Measurements from ENCODE around the gene BRAF.
A peak's percentile ranks its signal among the peaks of the same experiment; 100 is the strongest.
"Not testable (repeated sequence)": the region's sequence is repeated elsewhere in the genome, so short reads cannot be mapped to it uniquely, and the experiment has no call there.

The BRAF gene

DNA sequence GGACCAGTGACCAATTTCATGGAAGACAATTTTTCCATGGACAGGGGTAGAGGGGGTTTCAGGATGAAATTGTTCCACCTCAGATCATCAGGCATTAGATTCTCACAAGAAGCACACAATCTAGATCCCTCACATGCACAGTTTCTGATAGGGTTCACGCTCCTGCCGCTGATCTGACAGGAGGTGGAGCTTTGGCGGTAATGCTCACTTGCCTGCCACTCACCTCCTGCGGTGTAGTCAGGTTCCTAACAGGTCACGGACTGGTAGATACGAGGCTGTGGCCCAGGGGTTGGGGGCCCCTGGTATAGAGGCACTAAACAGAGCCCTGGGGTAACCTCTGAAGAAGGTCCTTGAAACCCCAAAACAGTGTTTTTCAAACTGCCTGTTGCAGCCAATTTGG, 6.5 kb downstream of the BRAF start:
- no peak for DNase-seq (ENCODE audit: low spot score)

DNA sequence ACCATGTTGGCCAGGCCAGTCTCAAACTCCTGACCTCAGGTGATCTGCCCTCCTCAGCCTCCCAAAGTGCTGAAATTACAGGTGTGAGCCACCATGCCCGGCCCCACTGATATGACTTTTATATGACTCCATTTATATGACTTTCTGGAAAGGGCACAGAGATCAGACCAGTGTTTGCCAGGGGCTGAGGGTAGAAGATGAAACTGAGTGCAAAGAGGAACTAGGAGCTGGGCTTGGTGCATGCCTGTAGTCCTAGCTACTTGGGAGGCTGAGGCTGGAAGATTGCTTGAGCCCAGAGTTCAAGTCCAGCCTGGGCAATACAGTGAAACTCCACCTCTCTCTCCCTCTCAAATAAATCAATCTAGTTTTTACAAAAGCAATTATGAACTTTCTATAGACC, 7.5 kb downstream of the BRAF start:
- DNase-seq (ENCODE audit: low spot score): no peak

DNA sequence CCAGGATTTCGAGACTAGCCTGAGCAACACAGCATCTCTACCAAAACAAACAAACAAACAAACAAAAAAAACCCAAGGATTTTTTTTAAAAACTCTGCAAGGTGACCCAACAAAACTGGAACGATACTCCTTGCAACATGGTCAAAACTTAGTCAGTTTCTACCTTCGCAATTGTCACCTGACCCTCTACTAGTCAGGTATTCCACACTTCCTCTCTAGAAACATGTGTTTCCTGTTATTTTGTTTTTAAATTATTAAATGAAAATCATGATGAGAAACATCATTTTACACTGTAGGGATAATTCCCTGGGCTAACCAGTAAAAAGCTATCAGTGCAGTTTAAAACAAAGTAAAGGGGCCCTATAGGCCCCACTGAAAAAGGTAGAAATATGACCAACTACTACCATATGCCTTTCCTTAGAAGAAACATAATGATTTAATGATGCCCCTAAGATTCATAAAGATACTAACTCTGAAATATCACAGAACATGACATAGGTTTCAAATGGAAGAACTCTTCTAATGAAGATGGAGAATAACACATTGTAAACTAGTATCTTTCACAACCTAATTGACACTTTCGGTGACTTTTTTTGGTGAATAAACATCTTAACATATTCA, 8.7 kb downstream of the BRAF start:
- no peak for DNase-seq (ENCODE audit: low spot score)

DNA sequence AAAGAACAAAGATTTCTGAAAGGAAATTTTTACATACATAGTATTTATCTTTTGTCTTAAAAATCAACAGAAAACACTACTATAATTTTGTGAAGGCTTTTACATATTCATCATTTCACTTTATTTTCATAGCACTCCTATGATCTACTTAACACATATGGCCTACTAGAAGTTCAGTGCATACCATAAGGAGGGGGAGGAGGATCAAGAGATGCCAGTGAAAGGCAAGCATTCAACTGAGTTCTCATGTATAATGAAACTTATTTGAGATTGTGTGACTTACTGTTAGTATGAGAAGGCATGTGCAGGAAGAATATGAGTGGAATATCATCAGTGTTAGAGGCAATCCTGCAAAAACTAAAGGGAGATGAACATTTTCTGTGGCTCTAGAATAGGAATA, 10.6 kb downstream of the BRAF start:
- DNase-seq (ENCODE audit: low spot score): no peak

DNA sequence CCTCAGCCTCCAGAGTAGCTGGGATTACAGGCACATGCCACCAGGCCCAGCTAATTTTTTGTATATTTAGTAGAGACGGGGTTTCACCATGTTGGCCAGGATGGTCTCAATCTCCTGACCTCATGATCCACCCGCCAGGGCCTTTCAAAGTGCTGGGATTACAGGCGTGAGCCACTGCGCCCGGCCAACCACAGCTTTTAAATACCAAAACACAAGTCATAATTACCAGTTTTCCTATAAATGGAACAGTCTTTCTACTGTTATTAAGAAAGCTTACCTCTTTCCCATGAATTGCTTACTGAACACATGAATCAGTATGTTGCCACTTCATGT, 11.2 kb downstream of the BRAF start:
- DNase-seq (ENCODE audit: low spot score): not testable (repeated sequence)

DNA sequence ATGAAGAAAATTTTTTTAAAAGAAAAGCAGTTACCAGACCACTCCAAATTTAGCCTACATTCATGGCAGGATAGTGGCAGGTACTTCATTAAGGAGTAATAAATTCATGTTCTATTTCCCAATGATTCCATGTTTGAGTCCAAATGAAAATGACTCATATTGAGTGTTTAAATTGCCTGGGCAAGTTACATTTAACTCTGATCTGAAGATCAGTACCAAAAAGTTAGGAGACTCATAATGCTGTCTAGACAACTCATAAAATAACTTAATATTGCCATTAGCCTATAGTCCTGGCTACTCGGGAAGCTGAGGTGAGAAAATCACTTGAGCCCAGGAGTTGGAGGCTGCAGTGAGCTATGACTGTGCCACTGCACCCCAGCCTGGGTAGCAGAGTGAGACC, 13.0 kb downstream of the BRAF start:
- no peak for DNase-seq (ENCODE audit: low spot score)

DNA sequence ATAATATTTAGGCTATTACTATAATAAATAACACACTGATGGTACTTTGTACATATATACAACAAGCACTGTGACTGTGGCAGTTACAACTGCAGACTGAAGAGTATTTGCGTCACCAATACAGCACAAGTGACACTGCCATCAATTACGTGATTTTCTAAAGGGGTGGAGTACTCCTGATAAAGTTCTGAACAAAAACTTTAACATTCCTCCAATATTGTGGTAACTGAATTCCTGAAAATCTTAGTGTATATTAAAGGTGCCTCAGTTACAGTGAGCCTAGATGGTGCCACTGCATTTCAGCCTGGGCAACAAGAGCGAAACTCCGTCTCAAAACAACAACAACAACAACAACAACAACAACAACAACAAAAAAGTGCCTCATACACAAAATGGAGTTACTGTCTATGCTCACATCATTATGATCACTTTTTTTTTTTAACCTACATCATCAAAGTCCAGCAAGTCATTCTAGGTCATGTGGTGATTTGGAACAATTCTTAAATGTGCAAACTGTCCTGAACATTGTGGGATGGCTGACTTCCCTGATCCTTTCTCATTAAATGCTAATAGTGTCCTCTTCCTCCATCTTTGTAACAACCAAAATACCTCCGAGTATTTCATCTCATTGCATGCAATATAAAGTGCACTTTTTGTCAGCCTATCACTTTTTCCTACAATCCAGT, 15.1 kb downstream of the BRAF start:
- no peak for DNase-seq (ENCODE audit: low spot score)

DNA sequence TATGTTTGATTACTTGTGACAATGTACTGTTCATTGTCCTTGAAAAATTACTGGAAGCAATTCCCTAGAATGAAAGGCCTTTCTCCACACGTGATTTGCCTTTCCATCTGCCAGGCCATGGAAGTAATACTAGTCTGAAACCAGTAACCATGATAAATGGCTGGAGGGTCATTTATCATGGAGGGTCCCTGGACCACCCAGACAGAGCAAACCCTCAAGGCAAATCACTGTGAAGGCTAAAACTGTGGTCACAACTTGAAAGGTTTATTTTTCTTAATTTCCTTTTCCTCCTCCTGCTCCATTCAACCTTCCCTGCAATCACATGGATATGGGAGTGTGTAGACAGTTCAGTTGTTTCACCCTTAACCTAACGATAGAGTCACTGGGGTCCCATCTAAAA, 16.4 kb downstream of the BRAF start:
- no peak for DNase-seq (ENCODE audit: low spot score)

DNA sequence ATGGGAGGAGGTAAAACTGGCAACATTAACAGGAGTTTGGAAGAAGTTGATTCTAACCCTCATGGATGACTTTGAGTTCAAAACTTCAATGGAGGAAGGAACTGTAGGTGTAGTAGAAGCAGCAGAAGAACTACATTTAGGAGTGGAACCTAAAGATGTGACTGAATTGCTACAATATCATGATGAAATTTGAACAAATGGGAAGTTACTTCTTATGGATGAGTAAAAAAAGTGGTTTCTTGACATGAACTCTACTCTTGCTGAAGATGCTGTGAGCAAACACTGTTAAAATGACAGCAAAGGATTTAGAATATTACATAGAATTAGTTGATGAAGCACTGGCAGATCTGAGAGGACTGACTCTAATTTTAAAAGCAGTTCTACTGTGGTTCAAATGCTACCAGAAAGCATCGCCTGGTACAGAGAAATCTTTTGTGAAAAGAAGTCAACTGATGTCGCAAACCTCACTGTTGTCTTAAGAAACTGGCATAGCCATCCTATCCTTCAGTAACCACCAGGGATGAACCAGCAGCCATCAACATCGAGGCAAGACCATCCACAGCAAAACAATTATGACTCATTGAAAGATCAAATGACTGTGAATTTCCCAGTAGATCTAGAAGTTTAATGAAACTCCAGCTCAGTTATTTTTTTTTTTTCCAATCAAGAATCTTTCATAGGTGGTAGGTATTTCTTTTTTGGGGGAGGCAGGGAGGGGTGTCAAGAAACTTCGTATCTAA, 20.8 kb downstream of the BRAF start:
- DNase-seq (ENCODE audit: low spot score): no peak

DNA sequence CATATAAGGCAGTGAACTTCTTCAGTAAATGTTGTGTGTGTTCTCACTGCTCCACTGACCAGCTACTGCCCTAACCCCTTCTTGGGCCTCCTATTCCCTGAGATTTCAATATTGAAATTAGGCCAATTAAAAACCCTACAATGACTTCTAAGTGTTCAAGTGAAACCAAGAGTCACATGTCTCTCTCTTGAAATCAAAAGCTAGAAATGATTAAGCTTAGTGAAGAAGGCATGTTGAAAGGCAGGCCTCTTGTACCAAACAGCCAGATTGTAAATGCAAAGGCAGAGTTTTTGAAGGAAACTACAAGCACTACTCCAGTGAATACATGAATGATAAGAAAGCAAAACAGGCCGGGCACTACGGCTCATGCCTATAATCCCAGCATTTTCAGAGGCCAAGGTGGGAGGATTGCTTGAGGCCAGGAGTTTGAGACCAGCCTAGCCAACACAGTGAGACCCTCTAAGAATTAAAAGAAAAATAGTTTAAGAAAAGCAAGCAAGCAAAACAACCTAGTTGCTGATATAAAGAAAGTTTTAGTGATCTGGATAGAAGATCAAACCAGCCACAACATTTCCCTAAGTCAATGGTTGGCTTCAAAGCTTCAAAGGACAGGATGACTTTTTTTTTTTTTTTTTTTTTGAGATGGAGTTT, 22.3 kb downstream of the BRAF start:
- no peak for DNase-seq (ENCODE audit: low spot score)

DNA sequence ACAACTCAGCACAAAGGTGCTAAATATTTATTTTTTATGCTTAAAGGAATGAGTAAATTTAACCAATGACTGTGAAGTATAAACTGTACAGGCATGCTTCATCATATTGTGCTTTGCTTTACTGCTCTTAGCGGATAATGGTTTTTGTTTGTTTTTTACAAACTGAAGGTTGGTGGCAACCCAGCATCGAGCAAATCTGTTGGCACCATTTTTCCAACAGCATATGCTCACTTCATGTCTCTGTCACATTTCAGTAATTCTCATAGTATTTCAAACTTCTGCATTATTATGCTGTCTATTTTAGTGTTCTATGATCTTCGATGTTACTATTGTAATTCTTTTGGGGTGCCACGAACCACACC, 22.8 kb downstream of the BRAF start:
- peak; percentile 65 for DNase-seq (ENCODE audit: low spot score)

DNA sequence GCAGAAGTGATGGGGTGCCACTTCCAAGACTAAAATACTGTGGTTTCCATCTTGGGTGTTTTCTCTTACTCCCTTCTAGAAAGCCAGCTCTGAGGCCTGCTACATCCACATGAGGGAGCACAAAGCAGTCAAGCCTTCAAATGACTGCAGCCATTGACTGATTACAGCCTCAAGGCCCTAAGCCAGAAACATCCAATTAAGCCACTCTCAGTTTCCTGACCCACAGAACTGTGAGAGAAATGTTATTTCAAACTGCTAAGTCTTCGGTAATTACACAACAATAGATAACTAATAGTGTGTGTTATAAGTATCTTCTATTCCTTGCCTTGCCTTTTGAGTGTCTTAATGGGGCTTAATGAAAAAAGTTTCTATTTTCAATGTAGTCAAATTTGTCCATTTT, 24.8 kb downstream of the BRAF start:
- peak; percentile 50 for DNase-seq (ENCODE audit: low spot score)

DNA sequence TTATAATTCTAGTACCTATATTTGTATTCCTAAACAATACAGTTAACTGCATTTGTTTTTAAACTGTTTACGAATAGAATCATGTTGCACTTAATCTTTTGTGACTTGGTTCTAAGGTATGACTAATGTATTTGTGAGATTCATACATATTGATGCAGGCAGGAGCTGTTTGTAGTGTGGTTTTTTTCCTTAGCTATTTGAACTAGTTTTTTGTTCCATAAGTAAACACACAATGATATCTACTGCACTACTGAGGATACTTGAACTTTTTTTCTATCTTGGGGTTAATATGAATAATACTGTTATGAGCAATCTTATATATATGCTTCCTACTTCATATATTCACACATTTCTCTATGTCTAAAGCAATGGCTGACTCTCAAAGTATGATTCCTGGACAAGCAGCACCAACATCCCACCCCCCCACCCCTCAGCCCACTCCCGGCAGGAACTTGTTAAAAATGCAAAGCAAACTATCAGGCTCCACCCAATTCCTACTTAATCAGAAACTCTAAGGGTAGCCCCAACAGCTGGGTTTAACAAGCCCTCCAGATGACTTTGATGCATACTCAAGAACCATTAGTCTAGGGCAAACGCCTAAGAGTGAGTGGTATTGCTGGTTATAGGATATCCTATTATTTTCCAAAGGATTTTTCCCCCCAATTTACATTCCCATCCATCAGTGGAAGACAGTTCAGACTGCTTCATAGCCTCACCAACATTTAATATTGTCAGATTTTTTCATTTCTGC, 25.8 kb downstream of the BRAF start:
- DNase-seq (ENCODE audit: low spot score): no peak

DNA sequence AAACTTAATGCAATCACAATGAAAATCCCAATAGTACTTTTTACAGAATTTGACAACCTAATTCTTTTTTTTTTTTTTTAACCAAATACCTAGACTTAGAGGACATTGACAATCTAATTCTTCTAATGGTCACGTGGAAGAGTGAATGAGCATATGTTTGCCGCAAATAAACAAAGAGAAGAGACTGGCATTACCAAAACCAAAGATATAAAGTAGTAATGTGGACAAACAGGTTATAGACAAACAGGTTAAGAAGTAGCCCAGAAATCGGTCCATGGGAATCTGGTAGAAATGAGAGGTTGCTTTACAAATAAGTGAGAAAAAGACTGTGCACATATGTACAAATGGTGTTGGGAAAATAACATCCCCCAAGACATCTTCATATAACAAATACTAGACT, 27.7 kb downstream of the BRAF start:
- no peak for DNase-seq (ENCODE audit: low spot score)

DNA sequence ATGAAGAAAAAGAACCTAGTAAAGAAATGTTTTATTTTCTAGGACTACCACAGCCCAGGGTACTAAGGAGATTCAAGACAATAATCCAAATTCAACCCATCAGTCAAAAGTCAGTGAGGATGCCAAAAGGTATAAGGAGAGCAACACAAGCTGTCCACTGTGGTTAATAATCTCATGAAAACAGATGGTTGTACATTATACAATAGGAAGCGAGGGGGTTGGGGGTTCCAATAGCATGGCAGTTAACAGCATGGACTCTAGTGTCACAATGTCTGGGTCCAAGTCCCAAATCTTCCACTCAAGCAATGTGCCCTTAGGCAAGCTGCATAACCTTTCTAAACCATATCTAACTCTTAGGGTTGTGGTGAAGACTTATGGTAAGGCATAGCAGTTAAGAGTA, 35.1 kb downstream of the BRAF start:
- peak; percentile 76 for DNase-seq (ENCODE audit: low spot score)

DNA sequence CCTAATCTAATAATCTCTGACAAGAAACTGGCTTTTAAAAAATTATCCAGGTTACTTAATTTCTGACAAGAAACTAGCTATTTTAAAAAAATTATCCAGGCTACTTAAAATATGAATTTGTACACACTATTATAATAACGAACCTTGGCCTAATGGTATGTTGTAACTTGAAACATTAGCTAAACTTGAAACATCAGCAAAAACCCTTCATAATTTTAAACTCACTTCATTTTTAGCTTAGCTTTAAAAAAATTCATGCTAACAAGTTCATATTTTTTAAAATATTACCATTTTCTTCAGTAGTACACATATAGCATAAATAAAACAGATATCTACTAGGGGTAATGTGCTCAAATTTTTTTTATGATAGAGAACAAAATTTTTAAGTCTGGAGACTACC, 35.6 kb downstream of the BRAF start:
- DNase-seq (ENCODE audit: low spot score): no peak

DNA sequence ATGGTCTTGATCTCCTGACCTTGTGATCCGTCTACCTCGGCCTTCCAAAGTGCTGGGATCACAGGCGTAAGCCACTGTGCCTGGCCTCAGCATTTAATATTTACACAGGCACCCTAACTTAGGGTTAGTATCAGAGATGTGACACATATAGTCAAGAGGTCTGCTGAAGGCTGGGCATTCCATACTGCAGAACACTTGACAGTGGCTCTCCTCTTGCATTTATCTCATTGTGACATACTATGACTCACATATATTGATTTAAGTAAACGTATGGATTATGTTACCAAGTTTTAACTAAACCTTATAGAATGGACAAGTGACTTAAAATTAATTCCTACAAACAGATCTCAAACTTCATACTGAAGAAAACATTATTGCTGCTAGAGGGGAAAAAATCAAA, 36.6 kb downstream of the BRAF start:
- DNase-seq (ENCODE audit: low spot score): no peak

DNA sequence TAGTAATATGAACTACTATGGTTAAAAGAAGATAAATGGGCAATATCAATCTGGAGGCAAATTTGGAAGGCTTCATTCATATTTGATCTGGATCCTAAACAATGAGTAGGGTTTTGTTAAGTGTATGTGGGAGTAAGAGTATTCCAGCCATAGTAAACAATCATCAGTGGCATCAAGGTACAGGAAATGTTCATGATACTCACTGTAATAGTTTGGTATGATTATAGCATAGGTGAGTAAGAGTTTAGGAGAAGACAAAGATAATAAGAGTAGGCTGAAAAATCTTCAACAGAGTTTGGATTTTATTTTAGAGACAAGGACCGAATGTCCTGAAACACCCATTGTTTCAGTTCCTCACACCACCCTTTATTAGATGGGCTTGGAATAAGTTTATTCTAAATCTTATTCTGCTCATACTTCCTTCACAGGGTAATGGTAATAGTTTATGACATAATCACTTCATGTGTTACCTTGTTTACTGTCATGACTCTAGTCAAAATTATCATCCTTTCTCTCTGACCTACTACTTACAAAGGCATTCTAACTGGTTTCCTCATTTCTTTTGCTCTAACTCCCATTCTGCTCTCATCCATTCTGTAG, 38.9 kb downstream of the BRAF start:
- DNase-seq (ENCODE audit: low spot score): no peak

DNA sequence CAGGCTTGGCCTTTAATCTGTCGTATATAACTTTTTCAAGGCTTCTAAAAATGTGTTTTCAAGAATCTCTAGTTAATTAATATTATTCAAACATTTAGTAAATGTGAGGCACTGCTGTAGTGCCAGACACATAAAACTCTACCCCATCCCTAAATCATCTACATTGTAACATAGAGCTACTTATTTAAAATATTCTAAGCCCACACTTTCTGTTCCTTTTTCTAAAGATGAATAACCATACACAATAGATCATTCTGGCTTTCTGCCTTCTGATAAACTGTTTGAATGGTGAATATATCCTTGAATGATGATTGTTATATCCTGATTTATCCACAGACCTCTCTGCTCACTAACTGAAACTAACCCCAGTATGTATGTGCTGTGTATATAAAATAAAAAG, 41.4 kb downstream of the BRAF start:
- DNase-seq (ENCODE audit: low spot score): no peak

DNA sequence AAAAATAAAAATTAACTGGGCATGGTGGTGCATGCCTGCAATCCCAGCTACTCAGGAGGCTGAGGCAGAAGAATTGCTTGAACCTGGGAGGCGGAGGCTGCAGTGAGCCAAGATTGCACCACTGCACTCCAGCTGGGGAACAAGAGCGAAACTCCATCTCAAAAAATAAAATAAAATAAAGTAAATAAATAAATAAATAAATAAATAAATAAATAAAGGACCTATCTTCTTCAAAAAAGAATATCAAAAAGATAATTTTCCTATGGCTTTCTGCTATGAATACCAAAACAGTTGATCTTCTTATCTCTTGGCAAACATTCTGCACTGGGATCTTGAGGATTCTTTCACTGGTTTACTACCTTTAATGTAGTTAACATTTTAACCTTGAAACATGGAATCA, 41.9 kb downstream of the BRAF start:
- not testable (repeated sequence) for DNase-seq (ENCODE audit: low spot score)

DNA sequence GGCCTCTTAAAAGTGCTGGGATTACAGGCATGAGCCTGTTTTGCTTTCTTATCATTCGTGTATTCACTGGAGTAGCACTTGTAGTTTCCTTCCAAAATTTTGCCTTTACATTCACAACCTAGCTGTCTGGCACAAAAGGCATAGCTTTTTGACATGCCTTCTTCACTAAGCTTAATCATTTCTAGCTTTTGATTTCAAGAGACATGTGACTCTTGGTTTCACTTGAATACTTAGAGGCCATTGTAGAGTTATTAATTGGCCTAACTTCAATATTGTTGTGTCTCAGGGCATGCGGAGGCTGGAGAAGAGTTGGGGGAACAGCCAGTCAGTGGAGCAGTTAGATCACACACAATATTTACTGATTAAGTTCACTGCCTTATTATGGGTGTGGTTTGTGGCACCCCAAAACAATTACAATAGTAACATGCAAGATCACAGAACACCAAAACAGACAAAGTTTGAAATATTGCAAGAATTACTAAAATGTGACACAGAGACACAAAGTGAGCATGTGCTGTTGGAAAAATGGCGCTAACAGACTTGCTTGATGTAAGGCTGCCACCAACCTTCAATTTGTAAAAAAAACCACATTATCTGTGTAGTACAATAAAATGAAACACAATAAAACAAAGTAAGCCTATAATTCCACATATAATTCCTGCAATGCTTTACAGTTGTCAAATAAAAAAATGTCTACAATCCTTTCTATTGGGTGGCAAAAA, 43.1 kb downstream of the BRAF start:
- DNase-seq (ENCODE audit: low spot score): no peak

DNA sequence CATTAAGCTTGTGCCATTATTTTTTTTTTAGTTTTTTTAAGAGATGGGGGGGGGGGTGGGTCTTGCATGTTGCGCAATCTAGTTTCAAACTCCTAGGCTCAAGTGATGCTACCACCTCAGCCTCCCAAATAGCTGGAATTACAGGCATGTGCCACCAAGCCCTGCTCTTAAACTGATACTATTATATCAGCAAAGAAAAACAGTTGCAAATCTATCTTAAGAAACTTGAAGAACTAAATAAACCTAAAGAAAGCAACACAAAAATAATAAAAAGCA, 47.5 kb downstream of the BRAF start:
- no peak for DNase-seq (ENCODE audit: low spot score)
